HuH-7.5 (cell line): ENCODE measurements around the gene RPP30.
"Not testable (repeated sequence)": the region's sequence is repeated elsewhere in the genome, so short reads cannot be mapped to it uniquely, and the experiment has no call there.

ENCODE experiments used
- DNase-seq: peaks from one replicate; pipeline ENCODE4 v3.0.0; 2011; ENCODE audit warnings: low spot score

RPP30 gene

DNA sequence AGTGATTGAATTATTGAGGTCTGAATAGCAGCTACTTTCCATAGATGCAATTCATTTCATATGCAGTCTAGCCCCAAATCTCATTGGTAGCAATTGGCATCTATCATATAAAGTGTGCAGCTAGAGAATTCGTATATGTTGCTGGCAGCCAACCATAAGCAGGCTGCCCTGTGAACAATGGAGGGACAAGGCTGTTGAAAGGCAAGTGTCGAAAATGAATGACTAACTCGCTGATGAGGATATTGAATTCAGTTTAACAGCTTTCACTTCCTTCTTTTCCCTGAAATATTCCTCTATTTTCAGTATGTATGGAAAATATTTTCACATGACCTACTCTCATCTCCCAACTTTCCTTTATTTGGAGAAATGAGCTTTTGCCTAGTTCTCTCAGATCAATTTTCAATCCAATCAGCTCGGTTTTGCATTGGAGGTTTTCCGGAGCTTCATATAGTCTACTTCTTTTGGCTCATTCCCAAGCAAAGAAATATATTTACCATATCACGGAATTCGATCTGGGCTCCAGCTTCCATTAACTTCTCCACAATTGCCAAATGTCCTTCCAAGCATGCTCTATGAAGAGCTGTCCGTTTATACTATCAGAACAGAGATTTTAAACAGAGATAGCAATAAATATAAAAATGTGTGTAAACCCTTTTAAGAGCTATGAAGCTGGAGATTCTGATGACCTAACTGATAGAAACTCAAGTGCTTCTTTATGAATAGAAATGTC lies 45.6 kb downstream of the RPP30 start:
- no peak for DNase-seq

DNA sequence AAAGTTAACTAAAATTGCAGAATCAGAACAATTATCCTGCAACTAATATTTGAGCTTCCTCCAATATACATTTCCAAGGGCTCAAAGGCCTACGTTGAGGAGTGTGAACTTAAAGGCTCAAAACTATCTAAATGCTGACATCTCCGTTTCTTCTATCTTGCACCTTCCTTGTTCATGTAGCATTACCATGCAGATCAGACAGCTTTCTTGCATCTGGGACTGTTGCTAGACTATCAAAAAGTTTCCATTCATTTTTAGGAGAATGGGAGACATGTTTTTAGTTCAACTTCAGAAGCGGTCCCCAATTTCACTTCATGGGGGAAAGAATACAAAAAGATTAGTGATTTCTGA lies 46.2 kb downstream of the RPP30 start:
- no peak for DNase-seq

DNA sequence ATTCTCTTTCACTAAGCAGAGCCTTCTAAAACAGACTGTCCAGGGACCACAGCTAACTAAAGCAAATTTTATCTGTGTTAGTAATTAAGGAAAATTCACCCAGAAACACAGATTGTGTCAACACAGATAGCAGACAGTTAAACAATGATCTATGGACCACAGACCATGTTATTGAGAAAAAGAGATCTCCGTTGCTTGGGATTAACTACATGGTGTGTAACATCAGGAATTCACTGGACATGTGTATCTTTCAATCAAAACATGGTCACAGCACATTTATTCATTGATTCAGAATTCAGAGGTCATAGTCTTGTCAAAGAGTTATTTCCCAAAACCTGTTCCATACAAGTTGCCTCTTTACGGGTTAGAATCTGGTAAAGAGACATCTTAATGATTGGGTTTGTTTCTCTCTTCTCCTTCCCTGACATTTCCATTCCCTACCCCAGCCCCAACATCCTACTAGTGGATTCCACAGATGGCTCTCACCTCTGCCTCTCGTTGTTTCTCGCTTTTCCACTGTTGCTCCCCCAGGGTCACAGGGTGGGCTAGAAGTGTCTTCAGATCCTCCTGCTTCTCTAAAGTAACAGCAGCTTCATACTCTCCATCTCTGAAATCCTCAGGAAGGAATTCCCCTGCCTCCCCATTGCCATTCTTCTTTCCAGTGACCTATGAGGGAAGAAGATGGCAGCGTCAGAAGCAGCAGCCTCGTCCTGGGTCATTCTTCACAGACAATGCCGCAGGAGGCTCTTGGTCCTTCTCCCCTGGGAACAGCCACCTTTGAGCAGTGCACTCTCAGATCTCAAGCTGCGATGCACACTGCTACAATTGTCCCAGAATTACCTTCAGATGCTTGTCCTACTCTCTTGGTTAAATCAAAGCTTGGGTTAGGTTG lies 48.2 kb downstream of the RPP30 start:
- no peak for DNase-seq

DNA sequence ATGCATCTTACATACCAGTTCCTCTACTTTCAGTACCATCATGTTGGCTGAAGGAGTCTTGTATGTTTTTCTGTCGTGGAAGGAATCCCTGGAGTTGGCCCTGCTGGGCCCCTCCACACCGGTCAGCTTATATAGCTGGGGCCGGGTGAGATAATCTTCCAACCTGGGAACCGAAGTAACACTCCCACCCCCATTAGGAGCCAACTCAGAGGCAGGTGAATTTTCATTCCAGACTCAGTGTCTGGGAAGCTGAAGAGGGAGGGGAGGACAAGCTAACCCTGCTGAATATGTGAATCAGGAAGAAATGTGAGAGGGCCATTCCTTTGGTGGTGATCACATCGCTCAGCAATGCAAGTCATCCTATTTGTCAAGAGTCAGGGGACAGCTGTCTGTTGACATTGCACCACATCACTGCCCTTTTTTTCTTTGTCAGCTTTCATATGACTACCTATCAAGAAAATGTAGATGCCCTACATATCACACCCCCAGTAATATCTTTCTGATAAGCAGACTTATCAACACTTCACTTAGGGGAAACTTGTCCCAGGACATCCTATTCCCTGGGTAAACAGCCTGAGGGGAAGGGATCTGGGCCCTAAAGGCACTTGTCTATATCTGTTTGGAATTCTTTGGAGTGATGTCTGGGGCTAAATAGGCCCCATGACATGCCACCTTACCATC lies 49.4 kb downstream of the RPP30 start, which contains the start of gene ANKRD1:
Gene ANKRD1, minus strand, starts transcription at position 102 of the 681 bp plus-strand sequence. Its CDS starts 60 bp downstream, at position 42.
- peak; percentile 12 for DNase-seq

DNA sequence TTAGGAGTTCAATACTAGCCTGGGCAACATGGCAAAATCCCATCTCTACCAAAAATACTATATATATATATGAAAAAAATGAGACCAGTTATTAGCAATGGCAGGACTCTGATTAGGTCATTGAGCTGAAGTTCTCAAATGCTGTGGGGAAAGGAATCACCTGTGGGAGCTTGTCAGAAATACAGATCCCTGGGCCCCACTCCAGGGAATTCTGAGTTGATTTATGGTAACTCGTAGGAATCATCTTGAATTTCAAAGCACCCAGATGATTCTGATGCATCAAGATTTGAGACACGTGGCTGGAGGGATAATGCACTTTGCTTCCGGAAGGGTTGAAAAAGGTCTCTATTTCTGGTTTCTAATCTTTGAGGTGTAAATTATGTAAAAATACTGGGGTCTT lies 50.1 kb downstream of the RPP30 start:
- no peak for DNase-seq

DNA sequence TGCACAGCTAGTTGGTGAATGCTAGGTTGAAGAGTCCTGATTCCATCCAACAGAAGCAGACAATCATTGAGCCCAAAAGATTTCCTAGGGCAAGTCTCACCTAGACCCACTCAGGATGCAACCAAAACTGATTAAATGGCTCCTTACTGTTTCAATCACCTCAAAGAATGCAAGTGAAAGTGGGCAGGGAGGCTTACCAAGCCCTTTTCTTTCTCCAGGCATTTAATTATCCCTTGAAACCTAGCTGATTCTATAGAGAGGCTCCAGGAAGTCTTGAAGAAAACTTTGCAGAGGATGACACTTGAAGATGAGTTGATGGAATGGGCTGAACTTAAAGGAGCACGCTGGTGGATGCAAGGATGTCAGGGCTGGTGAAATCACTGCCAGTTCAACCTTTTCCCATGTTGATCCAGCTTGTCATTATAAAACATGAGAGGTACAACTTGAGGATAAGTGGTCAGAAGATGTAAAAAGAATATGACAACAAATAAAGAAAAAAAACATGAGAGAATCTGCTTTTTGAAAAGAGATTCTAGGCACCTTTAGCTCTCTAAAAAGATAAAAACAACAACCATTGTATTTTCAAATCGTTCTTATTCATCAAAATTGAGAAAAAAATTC lies 51.4 kb downstream of the RPP30 start:
- DNase-seq, result no peak

- DNase-seq, result no peak
Observed at GRCh38 chr10:90924552-90924951, 52.8 kb downstream of the RPP30 start.

GRCh38 chr10:90925079-90926029 lies 53.6 kb downstream of the RPP30 start:
- no peak for DNase-seq

- no peak for DNase-seq
Observed at GRCh38 chr10:90927293-90927692, 55.5 kb downstream of the RPP30 start.

DNA sequence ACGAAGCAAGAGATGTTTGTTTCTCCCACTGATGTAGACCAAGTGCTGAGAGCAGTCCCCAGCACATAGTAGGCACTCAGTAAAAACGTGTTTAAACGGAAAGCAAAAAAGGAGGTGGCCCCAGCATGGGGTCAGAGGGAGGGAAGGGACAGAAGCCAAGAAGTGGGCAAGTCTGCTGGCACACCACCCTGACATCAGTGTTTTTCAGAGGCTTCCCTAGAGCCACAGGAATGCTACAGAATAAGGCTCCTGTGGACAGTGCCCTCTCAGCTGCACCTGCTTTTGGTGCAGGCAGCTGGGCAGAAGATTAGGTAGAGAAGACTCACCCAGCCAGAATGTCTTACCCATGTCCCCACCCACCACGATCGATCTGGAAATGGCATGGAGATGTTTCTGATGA lies 57.4 kb downstream of the RPP30 start:
- DNase-seq, result no peak

- no peak for DNase-seq
Observed at GRCh38 chr10:90930070-90930837, 58.5 kb downstream of the RPP30 start.

DNA sequence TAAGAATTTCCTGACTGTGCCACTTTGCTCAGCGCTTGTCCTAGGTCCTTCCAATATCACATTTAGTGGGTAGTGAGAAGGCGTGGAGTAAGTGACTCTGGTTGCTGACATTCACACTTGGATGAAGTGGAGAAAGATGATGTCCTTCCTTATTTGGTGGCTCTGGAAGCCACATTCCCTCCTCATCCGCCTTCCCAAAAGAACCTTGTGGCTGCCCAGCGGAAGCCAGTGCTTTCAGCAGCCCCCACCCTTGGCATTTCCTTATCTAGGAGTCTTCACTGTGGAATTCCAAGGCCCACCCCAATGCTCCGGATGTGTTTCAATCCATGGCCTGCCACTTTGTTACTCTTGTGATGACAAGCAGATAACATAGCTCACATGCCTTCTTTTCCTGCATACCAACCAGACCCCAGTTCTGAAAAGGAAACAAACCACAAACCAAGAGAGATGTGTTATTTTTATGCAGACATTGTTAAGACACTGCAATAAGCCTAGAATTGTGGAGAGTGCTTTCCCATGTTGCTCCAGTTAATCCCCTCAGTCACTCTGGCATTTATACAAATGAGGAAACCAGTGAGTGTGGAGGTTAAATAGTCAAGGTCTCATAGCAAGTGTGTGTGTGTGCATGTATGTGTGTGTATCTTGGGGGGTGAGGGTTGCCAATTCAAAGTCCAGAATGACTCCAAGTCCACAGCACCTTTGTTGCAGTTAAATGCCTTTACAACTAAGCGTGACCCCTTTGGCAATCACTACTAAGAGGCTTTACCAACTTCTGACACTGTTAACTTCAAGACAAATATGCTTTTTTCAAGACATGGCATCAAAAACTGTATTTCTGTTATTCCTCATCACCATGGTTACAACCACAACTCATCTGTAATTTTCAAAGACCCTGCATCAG lies 59.4 kb downstream of the RPP30 start:
- no peak for DNase-seq

- no peak for DNase-seq
Observed at GRCh38 chr10:90935581-90936275, 64.0 kb downstream of the RPP30 start.

DNA sequence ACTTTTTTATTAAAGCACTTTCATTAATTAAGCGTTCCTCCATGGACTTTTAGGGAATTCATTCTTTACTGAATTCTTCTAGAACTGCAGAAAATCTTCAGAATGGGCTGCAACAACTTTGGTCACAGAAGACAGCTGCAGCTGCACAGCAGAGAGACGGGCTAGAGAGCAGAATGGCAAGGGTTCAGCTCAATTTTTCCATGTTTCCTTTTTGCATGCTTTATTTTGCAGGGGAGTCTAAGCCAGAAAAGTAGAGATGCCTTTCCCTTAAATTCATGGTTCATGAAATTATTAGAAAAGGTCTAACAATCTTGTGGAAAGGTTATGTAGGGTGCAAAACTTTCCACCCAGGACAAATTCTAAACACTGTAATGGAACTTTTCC lies 64.5 kb downstream of the RPP30 start:
- DNase-seq, result no peak

DNA sequence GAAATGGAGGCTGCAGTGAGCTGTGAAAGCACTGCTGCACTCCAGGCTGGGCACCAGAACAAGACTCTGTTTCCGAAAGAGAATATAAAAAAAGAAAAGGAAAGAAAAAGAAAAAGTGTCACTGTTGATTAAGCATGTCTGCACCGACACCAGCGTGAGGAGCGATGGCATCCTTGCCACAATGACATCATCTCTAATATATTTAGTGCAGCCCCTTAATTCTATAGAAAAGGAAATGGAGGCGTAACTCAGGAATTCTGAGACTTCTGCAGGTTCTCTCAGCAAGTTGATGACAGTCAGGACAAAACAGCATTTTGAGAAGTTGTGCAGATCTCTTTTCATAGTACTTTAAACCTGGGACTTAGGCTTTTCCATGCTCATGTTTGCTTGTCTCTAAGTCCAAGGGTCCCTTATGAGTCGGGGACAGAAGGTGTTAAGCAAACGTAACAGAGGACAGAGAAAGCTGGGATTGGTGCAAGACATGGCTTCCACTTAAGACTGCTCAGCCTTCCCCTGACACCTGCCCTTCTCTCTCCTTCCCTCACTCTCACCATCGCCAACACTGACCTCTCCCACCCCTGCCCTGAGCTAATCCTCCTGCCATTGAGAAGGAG lies 66.0 kb downstream of the RPP30 start:
- no peak for DNase-seq

- no peak for DNase-seq
Observed at GRCh38 chr10:90939116-90939515, 67.3 kb downstream of the RPP30 start.

DNA sequence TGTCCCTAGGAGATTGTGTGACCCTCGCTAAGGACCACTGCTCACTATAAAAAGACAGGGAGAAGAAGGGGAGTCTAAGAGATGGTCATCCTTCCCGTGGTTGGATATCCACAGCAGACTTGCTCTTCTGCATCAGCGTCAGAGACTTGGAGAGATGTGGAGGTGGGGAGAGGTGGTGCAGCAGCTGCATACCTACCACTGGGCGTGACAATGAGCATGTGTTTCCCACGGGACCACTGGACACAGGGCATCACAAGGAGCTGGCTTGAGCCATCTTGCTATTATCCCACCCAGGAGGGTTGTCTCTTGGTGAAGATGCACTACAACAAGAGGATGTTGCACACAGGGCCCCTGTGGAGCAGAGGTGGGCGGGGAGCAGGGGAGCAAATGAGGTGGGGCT lies 67.9 kb downstream of the RPP30 start:
- no peak for DNase-seq

GRCh38 chr10:90942980-90943379 lies 71.2 kb downstream of the RPP30 start:
- not testable (repeated sequence) for DNase-seq
